GM19025 (cell line): Measurements from ENCODE around the gene CD300C.
"Not testable (repeated sequence)": the region's sequence is repeated elsewhere in the genome, so short reads cannot be mapped to it uniquely, and the experiment has no call there.

Source experiments
- ATAC-seq: cut with Tn5 transposase; IDR thresholded peaks from one replicate; pipeline ENCODE4 v1.9.1; 2021; ENCODE audit warnings: mild to moderate bottlenecking, low read depth, moderate library complexity; ENCODE audit not compliant: unreplicated experiment

Gene CD300C

GRCh38 chr17:74545843-74546230, at the start of gene CD300C:
Gene CD300C (minus strand): TSS chr17:74546115. CDS start chr17:74545782, 333 bp downstream.
- ATAC-seq = no peak

GRCh38 chr17:74595037-74595750, 49.3 kb upstream of the CD300C start:
- ATAC-seq = no peak

GRCh38 chr17:74592087-74592990, 46.4 kb upstream of the CD300C start, which contains the start of gene CD300LD:
Gene CD300LD (minus strand): TSS chr17:74592283. CDS start chr17:74592202, 81 bp downstream.
- ATAC-seq = no peak

- no peak for ATAC-seq
These were observed 45.6 kb upstream of the CD300C start for GRCh38 chr17:74591503-74591902.

- ATAC-seq = no peak
These were observed 39.8 kb upstream of the CD300C start for GRCh38 chr17:74585711-74586110.

DNA sequence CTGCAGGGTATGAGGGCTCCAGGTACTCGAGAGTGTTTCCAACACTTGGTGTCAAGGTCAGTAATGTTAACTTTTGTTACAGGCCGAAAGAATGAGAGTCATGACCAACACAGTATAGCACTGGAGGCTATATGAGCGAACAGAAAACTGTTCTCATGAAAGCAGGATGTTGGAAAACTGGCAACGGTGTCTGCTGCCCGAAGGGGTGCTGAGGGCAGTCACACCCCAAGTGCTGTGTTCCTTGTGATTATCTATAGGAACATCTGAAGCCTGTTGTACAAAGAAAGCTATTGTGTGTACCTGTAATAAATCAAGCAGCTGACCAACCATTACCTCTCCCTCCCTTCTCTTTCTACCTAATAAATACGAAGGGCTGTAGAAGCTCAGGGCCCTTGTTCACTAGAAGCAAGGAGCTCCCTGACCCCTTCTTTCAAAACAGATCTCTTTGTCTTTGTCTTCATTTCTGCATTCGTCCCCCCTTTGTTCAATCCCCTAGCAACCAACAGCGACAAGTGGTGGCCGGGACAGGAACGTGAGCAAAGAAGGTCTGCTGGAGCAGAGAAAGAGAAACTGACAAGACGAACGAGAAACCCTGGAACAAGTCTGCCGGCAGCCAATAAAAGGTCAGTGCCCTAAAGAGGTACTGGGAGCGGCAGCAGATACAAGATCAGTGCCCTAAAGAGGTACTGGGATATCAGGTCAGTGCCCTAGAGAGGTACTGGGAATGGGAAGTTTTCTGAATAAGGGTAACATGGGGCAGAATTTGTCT, 38.6 kb upstream of the CD300C start:
- ATAC-seq = no peak

GRCh38 chr17:74582633-74583032, 36.7 kb upstream of the CD300C start:
- ATAC-seq = no peak

DNA sequence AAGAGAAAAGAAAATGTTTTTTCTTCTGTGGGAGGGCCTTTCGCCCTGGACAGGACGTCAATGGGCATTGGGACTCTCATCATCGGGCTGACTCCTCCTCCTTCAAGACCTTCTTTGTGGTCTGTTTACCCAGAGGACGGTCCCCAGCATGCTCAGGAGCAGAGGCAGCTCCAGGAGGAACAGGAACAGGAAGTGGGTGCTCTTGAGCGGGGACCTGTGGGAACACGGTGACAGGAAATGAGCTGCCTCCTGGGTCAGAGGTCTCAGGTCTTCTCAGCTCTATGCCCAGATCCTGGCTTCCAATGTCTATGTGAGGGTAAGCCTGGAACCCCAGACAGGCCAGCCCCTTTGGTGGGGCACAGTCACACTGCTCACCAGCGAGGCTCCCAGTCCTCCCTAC, 34.0 kb upstream of the CD300C start:
- no peak for ATAC-seq

DNA sequence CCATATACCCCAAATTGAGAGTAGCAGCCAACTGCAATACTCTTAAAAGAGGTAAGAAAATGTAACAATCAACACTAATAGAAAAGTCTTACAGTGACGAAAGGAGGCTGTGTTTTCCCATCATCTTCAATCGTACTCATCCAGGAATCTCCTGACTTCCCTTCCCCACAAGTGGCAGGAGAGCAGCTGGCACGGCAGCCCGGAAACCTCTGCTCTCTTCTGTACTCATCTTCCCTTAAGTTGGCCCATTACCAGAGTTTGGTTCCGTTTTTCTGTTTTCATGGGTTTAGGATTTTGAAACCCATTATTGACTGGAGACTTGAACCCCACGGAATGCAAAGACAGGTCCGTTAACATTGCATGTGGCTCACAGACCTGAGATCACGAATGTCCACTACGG, 33.1 kb upstream of the CD300C start:
- ATAC-seq = no peak

- ATAC-seq = no peak
These were observed 28.7 kb upstream of the CD300C start for GRCh38 chr17:74574489-74575142.

GRCh38 chr17:74573635-74574034, 27.7 kb upstream of the CD300C start:
- not testable (repeated sequence) for ATAC-seq

- ATAC-seq = no peak
These were observed 27.3 kb upstream of the CD300C start for GRCh38 chr17:74573169-74573568.

DNA sequence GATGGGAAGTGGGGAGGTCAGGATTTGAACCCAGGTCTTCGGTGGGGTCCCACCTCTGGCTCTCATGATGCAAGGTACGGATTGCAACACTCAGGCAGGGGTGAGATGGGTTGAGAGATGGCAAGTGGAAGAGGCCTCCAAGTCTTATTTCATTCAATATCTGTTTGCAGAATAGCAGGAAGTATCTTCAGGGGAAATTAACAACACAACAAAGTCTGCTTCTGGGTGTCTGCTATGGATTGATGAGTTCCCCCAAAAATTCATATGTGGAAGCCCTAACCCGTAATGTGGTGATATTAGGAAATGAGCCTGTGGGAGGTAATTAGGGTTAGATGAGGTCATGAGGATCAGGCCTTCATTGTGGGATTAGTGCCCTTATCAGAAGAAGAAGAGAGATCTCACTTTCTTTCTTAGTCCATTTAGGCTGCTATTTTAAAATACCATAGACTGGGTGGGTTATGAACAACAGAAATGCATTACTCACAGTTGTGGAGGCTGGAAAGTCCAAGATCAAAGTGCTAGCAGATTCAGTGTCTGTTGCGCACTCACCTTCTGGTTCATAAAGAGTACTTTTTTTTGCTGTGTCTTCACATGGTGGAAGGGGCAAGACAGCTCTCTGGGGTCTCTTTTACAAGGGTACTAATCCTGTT, 25.8 kb upstream of the CD300C start:
- ATAC-seq = no peak

DNA sequence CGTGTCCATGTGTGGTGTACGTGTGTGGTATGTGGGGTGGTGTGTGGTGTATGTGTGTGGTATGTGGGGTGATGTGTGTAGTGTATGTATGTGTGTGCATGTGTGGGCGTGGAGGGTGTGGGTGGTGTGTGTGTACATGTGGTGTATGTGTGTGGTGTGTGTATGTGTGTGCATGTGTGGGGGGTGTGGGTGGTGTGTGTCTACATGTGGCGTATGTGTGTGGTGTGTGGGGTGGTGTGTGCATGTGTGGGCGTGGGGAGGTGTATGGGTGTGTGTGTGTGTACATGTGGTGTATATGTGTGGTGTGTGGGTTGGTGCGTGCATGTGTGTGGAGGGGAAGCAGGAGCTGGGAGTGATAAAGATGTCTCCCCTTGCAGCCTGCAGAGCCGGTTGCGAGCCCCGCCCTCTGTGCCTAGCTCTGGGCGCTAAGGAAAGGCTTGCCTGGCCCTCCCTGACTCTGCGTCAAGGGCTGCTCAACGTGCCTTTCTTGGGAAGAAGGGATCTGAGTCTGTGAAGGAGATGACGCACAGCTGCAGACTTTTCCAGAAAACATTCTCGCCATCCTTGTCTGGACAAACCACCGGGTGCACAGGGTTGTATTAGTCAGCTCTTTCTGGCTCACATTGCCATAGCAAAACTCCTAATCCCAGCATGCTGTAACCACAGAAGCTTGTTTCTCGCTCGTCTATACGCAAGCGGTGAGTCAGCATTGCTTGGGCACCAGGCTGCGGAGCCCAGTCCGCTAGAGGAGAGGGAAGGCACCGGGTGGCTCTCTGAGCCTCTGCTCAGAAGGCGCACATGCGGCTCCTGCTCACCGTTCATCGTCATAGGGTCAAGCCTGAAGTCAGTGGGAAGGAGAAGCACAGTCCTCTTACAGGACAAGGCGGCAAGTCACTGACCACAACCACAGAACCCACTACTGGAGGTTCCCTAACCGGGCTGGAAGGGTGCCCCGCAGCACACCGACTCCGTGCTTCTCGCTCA, 23.4 kb upstream of the CD300C start:
- ATAC-seq = no peak

- ATAC-seq = no peak
These were observed 22.4 kb upstream of the CD300C start for GRCh38 chr17:74568106-74568873.

- no peak for ATAC-seq
These were observed 21.5 kb upstream of the CD300C start, which contains the start of gene CD300H for GRCh38 chr17:74567397-74567796. Gene CD300H (minus strand): TSS chr17:74567509.

- no peak for ATAC-seq
These were observed 20.3 kb upstream of the CD300C start for GRCh38 chr17:74566132-74566753.
